Mesendoderm (in vitro differentiated cells): ENCODE measurements around the gene SDSL.

Experiments
- DNase-seq: peaks from one replicate; pipeline ENCODE4 v3.0.0; 2013
- H2AK5ac ChIP-seq: 2 replicates; pipeline ENCODE4 v1.6.1; 2013; ENCODE audit warnings: low read length, inconsistent platforms
- H2BK120ac ChIP-seq: 2 replicates; pipeline ENCODE4 v1.6.1; 2013; ENCODE audit warnings: low read depth, mild to moderate bottlenecking, low read length, moderate library complexity, mixed read lengths
- H2BK15ac ChIP-seq: replicated peaks from 2 replicates; pipeline ENCODE4 v1.6.1; 2013; ENCODE audit warnings: low read depth, mild to moderate bottlenecking, moderate library complexity
- H2BK5ac ChIP-seq: 2 replicates; pipeline ENCODE4 v1.6.1; 2013; ENCODE audit warnings: low read length, inconsistent platforms
- H3K18ac ChIP-seq: 2 replicates; pipeline ENCODE4 v1.6.1; 2013; ENCODE audit warnings: mild to moderate bottlenecking, low read length, mixed read lengths
- H3K23ac ChIP-seq: one replicate; pipeline ENCODE4 v1.6.1; 2013; ENCODE audit warnings: low read length
- H3K27ac ChIP-seq: 2 replicates; pipeline ENCODE4 v1.5.1; 2013; ENCODE audit warnings: low read depth, mild to moderate bottlenecking, inconsistent platforms, low read length, moderate library complexity
- H3K27me3 ChIP-seq: 2 replicates; pipeline ENCODE4 v1.6.1; 2013; ENCODE audit warnings: low read length, control low read depth, mild to moderate bottlenecking, inconsistent platforms; ENCODE audit not compliant: insufficient read depth, poor library complexity
- H3K36me3 ChIP-seq: 2 replicates; pipeline ENCODE4 v1.6.1; 2013; ENCODE audit warnings: low read length, inconsistent platforms; ENCODE audit not compliant: control insufficient read depth, insufficient read depth
- H3K4ac ChIP-seq: one replicate; pipeline ENCODE4 v1.6.1; 2013; ENCODE audit warnings: low read depth, mild to moderate bottlenecking, low read length, moderate library complexity
- H3K4me1 ChIP-seq: 2 replicates; pipeline ENCODE4 v1.6.1; 2013; ENCODE audit warnings: low read depth, low read length, inconsistent platforms; ENCODE audit not compliant: control insufficient read depth
- H3K4me2 ChIP-seq: 2 replicates; pipeline ENCODE4 v1.6.1; 2013; ENCODE audit warnings: low read length
- H3K4me3 ChIP-seq: 2 replicates; pipeline ENCODE4 v1.5.1; 2013; ENCODE audit warnings: mild to moderate bottlenecking, low read length
- H3K56ac ChIP-seq: one replicate; pipeline ENCODE4 v1.6.1; 2013; ENCODE audit warnings: low read length
- H3K79me1 ChIP-seq: 2 replicates; pipeline ENCODE4 v1.6.1; 2013; ENCODE audit warnings: low read length, inconsistent platforms
- H3K79me2 ChIP-seq: 2 replicates; pipeline ENCODE4 v1.6.1; 2013; ENCODE audit warnings: mild to moderate bottlenecking, low read length; ENCODE audit not compliant: control insufficient read depth, insufficient read depth
- H3K9ac ChIP-seq: 2 replicates; pipeline ENCODE4 v1.6.1; 2013; ENCODE audit warnings: low read length, inconsistent platforms
- H4K5ac ChIP-seq: one replicate; pipeline ENCODE4 v1.6.1; 2013; ENCODE audit warnings: low read length
- H4K8ac ChIP-seq: one replicate; pipeline ENCODE4 v1.6.1; 2013; ENCODE audit warnings: low read depth, mild to moderate bottlenecking, control low read depth, low read length, moderate library complexity
- WGBS: extraction: QIAGEN DNeasy Blood & Tissue Kit; methylation state at CpG from one replicate; pipeline ENCODE4 v1.1.7; 2013; ENCODE audit warnings: low lambda C conversion rate, missing lambda C conversion rate; ENCODE audit not compliant: insufficient coverage; ENCODE audit errors: extremely low coverage; 5-methylcytosine and 5-hydroxymethylcytosine counted together

Gene SDSL

DNA sequence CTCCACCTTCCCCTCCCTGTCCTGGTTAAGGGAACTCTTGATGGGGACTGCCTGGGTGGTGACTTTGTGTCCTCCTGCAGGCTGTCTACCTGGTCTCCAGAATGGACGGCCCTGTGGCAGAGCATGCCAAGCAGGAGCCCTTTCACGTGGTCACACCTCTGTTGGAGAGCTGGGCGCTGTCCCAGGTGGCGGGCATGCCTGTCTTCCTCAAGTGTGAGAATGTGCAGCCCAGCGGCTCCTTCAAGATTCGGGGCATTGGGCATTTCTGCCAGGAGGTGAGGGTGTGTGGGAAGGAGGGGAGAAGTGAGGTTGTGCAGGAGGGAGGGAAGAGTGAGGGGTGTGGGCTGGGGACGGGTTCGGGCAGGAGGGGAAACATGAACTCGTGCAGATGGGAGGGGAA is 5.7 kb downstream of the SDSL start:
- no peak overlapping the region for H2BK15ac ChIP-seq
- no peak overlapping the region for H3K4me3 ChIP-seq
- no peak overlapping the region for H2AK5ac ChIP-seq
- no peaks in the 10 kb centered on the region for H3K4me1 ChIP-seq
- no peaks in the 10 kb centered on the region for H3K36me3 ChIP-seq
- H3K79me1 ChIP-seq = no peaks in the 10 kb centered on the region
- H3K27me3 ChIP-seq = no peaks in the 10 kb centered on the region
- no peak overlapping the region for H3K4ac ChIP-seq
- H3K18ac ChIP-seq = no peak overlapping the region
- H3K56ac ChIP-seq = no peak overlapping the region
- no peak overlapping the region for H3K27ac ChIP-seq
- no peak overlapping the region for H4K8ac ChIP-seq
- whole genome bisulfite sequencing = no CpG with 5 or more reads among the region's 9 CpGs
- no peak for DNase-seq
- no peak overlapping the region for H3K4me2 ChIP-seq
- no peak overlapping the region for H4K5ac ChIP-seq
- H3K79me2 ChIP-seq = no peaks in the 10 kb centered on the region
- no peak overlapping the region for H2BK120ac ChIP-seq
- no peak overlapping the region for H2BK5ac ChIP-seq
- H3K9ac ChIP-seq = no peak overlapping the region
- no peak overlapping the region for H3K23ac ChIP-seq

DNA sequence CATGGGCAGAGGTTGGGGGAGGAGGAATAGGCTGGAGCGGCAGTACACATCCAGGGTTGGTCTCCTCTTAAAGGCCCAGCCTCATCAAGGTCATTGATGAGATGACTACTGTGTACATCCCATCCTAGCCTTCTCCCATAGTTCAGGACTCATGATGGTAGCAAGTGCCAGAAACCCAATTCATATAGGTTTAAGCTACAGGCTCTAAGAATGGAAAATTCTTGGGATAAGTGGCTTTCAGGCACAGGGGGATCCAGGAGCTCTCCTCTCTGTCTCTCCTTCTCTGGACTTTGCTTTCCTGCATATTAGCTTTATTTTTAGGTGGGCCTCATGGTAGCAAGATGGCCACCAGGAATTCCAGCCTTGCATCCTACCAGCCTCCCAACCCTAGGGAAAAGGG is 6.3 kb downstream of the SDSL start:
- H3K4me3 ChIP-seq = no peak overlapping the region
- DNase-seq = no peak
- H2BK120ac ChIP-seq = no peak overlapping the region
- H3K9ac ChIP-seq = no peak overlapping the region
- H3K56ac ChIP-seq = no peak overlapping the region
- no CpG with 5 or more reads among the region's 1 CpG for WGBS
- no peaks in the 10 kb centered on the region for H3K79me1 ChIP-seq
- H2AK5ac ChIP-seq = no peak overlapping the region
- H4K5ac ChIP-seq = no peak overlapping the region
- H3K36me3 ChIP-seq = no peaks in the 10 kb centered on the region
- no peak overlapping the region for H3K23ac ChIP-seq
- no peak overlapping the region for H3K4ac ChIP-seq
- H3K27ac ChIP-seq = no peak overlapping the region
- no peak overlapping the region for H3K18ac ChIP-seq
- H3K27me3 ChIP-seq = no peaks in the 10 kb centered on the region
- no peak overlapping the region for H3K4me2 ChIP-seq
- H2BK5ac ChIP-seq = no peak overlapping the region
- no peak overlapping the region for H2BK15ac ChIP-seq
- H4K8ac ChIP-seq = no peak overlapping the region
- no peaks in the 10 kb centered on the region for H3K4me1 ChIP-seq
- no peaks in the 10 kb centered on the region for H3K79me2 ChIP-seq

DNA sequence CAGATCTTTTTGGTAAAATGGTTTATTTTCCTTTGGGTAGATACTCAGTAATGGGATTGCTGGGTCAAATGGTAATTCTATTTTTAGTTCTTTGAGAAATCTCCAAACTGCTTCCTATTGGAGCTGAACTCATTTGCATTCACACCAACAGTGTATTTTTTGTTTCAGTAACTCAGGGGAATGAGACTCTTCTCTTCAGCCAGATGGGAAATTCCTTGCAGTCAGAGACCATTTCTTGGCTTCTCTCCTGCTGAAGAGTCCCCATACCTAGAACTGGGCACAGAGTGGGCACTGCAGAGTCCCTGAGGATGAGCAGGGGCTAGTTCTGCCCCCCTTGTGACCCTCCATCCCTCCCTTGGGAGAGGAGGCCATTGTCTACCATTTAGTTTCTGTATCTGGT is 10.8 kb downstream of the SDSL start:
- H3K23ac ChIP-seq = no peak overlapping the region
- H4K5ac ChIP-seq = no peak overlapping the region
- H3K36me3 ChIP-seq = no peaks in the 10 kb centered on the region

DNA sequence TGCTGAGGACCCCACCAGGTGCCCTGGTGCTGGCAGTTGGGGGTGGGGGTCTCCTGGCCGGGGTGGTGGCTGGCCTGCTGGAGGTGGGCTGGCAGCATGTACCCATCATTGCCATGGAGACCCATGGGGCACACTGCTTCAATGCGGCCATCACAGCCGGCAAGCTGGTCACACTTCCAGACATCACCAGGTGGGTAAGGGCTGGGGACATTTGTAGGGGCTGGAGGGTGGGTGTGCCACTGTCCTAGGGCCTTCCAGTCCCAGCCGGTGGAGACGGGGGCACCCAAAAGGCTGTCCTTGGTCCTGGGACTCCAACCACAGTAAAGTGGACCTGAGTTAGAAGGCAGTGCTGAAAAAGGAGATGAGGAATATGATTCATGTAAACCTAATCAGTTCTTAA is 13.2 kb downstream of the SDSL start:
- no peak overlapping the region for H3K23ac ChIP-seq
- no peak overlapping the region for H4K5ac ChIP-seq
- no peak overlapping the region for H3K4ac ChIP-seq
- H3K79me1 ChIP-seq = no peaks in the 10 kb centered on the region
- no peak overlapping the region for H3K4me3 ChIP-seq
- H2AK5ac ChIP-seq = no peak overlapping the region
- no peak overlapping the region for H2BK120ac ChIP-seq
- H3K4me1 ChIP-seq = no peaks in the 10 kb centered on the region
- H3K9ac ChIP-seq = no peak overlapping the region
- H2BK5ac ChIP-seq = no peak overlapping the region
- no peak overlapping the region for H4K8ac ChIP-seq
- no peak for DNase-seq
- no peak overlapping the region for H2BK15ac ChIP-seq
- H3K79me2 ChIP-seq = no peaks in the 10 kb centered on the region
- H3K4me2 ChIP-seq = no peak overlapping the region
- no peaks in the 10 kb centered on the region for H3K36me3 ChIP-seq
- no peak overlapping the region for H3K18ac ChIP-seq
- H3K27ac ChIP-seq = no peak overlapping the region
- H3K56ac ChIP-seq = no peak overlapping the region
- whole genome bisulfite sequencing = no CpG with 5 or more reads among the region's 5 CpGs
- H3K27me3 ChIP-seq = no peaks in the 10 kb centered on the region

More for the DNA sequence above, 10.8 kb downstream of the SDSL start:
- Histone ChIP-seq H3K4me2 (no peak overlapping the region), H2BK120ac (no peak overlapping the region), H3K18ac (no peak overlapping the region), H3K4me3 (no peak overlapping the region), H3K79me2 (no peaks in the 10 kb centered on the region), H3K56ac (no peak overlapping the region), H2BK5ac (no peak overlapping the region), H3K27ac (no peak overlapping the region), H3K4me1 (no peaks in the 10 kb centered on the region), H3K27me3 (no peaks in the 10 kb centered on the region), H2AK5ac (no peak overlapping the region), H3K9ac (no peak overlapping the region), H2BK15ac (no peak overlapping the region), H3K79me1 (no peaks in the 10 kb centered on the region), H3K4ac (no peak overlapping the region), H4K8ac (no peak overlapping the region)
- DNase-seq = no peak

DNA sequence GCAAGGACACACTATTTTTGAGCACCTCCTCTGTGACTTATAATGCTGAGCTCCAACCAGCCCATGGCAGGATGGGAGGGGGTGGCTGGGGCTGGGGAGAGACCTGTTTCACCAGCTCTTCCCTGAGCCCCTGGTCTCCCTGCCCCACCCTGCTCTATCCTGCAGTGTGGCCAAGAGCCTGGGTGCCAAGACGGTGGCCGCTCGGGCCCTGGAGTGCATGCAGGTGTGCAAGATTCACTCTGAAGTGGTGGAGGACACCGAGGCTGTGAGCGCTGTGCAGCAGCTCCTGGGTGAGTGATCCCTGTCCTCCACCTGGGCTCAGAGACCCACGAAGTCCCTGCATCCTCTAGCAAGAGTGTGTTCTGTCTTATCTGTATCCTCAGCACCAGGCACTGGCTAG is 14.4 kb downstream of the SDSL start:
- Histone ChIP-seq H3K27ac (no peak overlapping the region), H3K18ac (no peak overlapping the region), H3K4me1 (no peaks in the 10 kb centered on the region), H3K4ac (no peak overlapping the region), H3K79me1 (no peaks in the 10 kb centered on the region), H3K56ac (no peak overlapping the region), H2BK15ac (no peak overlapping the region), H2AK5ac (no peak overlapping the region), H4K5ac (no peak overlapping the region), H2BK120ac (no peak overlapping the region), H3K27me3 (no peaks in the 10 kb centered on the region), H3K79me2 (no peaks in the 10 kb centered on the region), H3K9ac (no peak overlapping the region), H3K4me2 (no peak overlapping the region), H3K23ac (no peak overlapping the region), H3K4me3 (no peak overlapping the region), H4K8ac (no peak overlapping the region), H2BK5ac (no peak overlapping the region), H3K36me3 (no peaks in the 10 kb centered on the region)
- no peak for DNase-seq
- no CpG with 5 or more reads among the region's 6 CpGs for WGBS

DNA sequence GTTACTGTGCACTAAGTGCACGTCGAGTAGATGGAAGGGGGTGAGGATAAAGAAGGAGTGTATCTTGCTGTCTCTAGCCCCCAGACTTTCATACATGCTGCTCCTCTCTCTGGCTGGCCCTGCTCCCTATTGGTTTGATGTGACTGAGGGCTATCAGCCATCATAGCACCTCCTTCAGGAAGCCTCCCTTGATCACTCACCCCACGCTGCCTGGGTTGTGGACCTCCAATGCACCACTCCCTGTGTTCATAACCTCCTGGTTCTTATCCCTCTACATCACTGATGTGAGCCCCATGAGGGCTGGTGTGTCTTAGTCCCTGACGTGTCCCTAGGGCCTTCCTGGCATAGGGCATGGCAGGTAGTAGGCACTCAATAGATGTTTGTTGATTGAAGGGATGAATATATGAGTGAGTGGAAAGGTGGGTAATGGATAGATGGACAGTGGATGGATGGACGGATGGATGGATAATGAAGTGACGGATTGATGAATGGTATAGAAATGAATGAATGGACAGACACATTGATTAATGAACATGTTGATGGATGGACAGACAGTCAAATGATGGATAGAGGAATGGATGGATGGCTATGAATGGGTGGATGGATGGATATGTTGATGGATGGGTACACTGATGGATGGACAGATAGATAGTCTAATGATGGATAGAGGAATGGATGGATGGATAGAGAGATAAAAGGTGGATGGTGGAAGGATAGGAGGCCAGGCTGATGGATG is 15.0 kb downstream of the SDSL start:
- no peak overlapping the region for H2BK120ac ChIP-seq
- H3K23ac ChIP-seq = no peak overlapping the region
- H3K9ac ChIP-seq = no peak overlapping the region
- H2BK5ac ChIP-seq = no peak overlapping the region
- H3K4me2 ChIP-seq = no peak overlapping the region
- H3K18ac ChIP-seq = no peak overlapping the region
- H3K79me2 ChIP-seq = no peaks in the 10 kb centered on the region
- 100% methylated on average over 2 of the region's 6 CpGs for WGBS
- H3K4ac ChIP-seq = no peak overlapping the region
- no peak overlapping the region for H2AK5ac ChIP-seq
- no peaks in the 10 kb centered on the region for H3K79me1 ChIP-seq
- no peaks in the 10 kb centered on the region for H3K4me1 ChIP-seq
- H3K27ac ChIP-seq = no peak overlapping the region
- no peak overlapping the region for H3K56ac ChIP-seq
- no peak overlapping the region for H4K8ac ChIP-seq
- no peaks in the 10 kb centered on the region for H3K27me3 ChIP-seq
- no peaks in the 10 kb centered on the region for H3K36me3 ChIP-seq
- H4K5ac ChIP-seq = no peak overlapping the region
- DNase-seq = no peak
- H2BK15ac ChIP-seq = no peak overlapping the region
- no peak overlapping the region for H3K4me3 ChIP-seq
